GM18499 (cell line): ENCODE data around the gene TENM4.

ENCODE experiments used
- ATAC-seq: cut with Tn5 transposase; IDR thresholded peaks from one replicate; pipeline ENCODE4 v1.9.1; 2021; ENCODE audit warnings: moderate number of reproducible peaks; ENCODE audit not compliant: insufficient read depth, unreplicated experiment

Gene TENM4

GRCh38 chr11:78821371-78822306 is 619.2 kb downstream of the TENM4 start:
- no peak for ATAC-seq

- no peak for ATAC-seq
Observed at GRCh38 chr11:78820741-78821140, 620.1 kb downstream of the TENM4 start.

DNA sequence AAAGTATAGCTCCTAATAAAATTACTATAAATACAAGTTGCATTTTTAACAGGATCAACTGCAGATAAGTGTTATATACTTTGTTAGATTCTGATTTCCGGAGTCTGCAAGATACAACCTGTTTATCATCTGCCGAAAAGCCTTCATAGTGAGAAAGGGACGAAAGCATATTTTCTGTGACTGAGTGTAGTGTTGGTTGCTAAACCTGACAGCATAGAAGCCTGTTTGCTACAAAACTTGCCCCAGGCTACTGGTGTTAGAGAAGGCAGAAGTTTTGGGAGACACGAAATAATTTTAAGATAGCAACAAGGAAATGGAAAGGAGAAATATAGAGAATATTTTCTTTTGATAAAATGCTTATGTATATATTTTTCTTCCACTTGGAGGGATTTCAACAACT is 622.6 kb downstream of the TENM4 start:
- no peak for ATAC-seq

GRCh38 chr11:78815831-78816230 is 625.0 kb downstream of the TENM4 start:
- ATAC-seq: no peak

GRCh38 chr11:78812513-78813293 is 628.1 kb downstream of the TENM4 start:
- no peak for ATAC-seq

DNA sequence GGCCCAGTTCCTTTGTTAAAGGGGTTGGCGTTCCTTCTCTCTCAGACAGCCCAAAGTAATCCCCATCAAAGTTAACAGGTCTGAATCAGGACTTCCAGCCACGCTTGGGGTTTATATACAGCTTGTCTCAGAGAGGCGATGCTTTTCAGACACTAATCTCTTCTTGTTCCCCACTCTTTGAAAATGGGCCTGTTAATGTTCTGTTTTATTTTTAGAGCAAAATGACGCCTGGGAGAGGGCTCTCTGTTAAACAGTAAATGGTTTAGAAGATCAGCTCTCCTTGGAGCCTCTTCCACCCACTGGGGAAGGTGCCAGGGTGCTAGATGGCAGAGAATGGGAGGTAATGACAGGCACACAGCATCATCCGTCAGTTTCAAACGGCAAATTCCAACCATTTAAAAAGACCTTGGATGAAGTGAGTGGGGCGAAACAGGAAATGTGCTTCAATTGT is 630.2 kb downstream of the TENM4 start:
- ATAC-seq: no peak

- ATAC-seq: no peak
Observed at GRCh38 chr11:78809931-78810541, 630.8 kb downstream of the TENM4 start.

- ATAC-seq: no peak
Observed at GRCh38 chr11:78808923-78809322, 631.9 kb downstream of the TENM4 start.

DNA sequence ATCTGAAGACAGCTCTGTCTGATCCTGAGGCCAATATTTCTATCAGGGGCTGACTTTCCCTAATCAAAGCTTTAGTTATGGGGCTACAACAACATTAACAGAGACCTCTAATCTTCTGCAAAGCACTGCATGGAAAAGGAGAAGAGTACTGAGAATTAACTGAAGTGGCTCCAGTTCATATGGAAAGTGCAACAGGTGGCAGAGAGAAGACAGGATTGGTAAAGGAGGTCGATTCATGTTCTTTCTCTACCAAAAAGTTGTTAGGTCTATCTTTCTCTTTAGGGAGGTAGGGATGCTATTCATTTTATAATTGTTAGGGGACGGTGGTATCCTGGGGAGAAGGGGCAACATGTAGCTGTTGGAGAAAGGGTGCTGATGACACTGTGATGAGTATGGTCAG is 633.5 kb downstream of the TENM4 start:
- no peak for ATAC-seq

- ATAC-seq: no peak
Observed at GRCh38 chr11:78806214-78807004, 634.4 kb downstream of the TENM4 start.

GRCh38 chr11:78804991-78805390 is 635.8 kb downstream of the TENM4 start:
- no peak for ATAC-seq

- no peak for ATAC-seq
Observed at GRCh38 chr11:78803995-78804394, 636.8 kb downstream of the TENM4 start.

- ATAC-seq: no peak
Observed at GRCh38 chr11:78802058-78802761, 638.6 kb downstream of the TENM4 start.

DNA sequence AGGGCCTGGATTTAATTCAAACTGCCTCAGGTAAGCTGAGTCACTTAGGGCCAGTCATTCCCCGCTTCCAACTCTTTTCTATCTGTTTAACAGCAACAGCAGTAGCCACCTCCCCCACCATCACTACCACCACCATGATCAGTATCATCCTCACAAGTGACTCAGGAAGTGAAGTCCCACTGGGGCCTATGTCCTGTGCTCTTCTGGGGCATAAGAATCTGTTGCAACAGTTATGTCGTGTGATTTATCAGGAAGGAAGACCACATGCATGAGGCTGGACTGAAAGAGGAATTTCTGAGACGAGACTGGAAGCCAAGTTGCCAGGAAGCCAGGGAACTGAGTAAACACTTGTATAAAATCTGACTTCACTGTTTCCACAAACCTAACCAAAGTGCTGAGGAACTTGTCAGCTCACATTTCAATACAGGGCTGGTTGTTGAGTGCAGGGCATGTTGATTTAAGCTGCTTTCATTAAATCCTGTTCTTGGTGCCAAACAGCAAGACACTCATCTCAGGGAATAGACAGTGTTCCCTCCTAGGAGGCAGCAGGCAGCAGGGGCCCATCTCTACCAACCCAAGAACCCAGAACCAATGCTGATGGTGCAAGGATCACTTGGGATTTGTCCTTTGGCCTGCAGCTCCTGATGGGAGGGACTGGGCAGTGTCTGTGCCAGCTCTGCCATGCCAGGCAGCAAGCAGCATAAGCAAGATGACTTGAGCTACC is 639.5 kb downstream of the TENM4 start:
- no peak for ATAC-seq

DNA sequence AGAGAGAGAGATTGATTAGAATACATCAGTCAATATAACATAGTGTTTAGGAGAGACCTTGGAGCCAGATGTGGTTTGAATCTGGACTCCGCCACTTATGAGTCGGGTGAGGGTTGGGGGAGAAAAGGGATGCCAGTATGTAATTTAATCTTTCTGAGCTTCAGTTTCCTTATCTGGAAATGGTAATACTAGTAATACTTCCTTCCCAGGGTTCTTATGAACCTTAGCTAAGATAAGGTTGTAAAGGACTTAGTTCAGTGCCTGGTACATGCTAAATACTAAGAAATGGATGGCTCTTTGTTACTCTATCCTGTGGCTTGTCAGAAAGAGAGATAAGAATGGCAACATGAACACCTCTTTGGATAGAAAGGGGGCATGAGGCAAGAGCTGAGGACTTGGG is 640.1 kb downstream of the TENM4 start:
- ATAC-seq: no peak

DNA sequence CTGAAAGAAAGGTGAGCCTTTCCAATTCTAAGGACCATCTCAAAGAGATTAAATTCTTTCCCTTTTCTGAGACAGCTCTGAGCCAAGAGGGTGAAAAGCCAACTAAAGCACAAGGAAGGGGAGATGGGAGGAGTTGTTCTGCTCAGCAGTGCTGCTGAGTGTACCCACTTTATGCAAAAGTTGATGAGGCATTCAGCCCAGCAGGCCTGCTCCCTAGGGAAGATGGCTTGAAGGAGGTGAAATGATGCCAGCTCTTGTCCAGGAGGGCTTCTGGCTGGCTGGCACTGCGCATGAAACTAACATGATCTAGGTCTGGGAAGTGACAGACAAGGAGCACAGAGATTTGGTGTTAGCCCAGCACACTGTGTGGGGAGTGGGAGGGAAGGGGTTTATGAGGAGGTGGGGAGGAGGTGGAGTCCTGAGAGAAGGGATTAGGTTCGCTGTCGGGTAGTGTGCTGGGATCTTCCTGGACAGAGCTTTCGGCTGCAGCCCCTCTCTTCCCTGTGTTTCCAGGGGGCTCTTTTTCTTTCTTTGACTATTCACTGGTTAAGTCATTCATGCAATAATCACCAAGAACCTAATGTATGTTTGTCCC is 640.6 kb downstream of the TENM4 start:
- ATAC-seq: no peak

DNA sequence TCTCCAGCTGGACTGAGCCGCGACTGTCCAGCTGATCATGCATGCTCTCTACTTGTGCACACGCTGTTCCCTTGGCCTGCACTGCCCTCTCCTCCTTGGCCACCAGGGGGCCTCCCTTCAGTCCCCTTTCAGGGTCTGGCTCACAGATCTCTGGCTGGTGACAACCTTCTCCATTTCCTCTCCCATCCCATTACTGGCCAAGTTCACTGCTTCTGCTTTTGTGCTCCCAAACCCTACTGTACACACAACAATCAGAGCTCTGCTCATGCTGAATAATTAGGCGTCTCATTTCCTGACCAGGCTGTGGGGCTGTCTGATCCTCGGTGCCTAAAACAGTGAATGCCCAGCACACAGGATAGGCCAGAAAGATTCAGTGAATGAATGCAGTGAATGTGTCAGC is 642.2 kb downstream of the TENM4 start:
- peak; percentile 82 for ATAC-seq

GRCh38 chr11:78797559-78797958 is 643.3 kb downstream of the TENM4 start:
- no peak for ATAC-seq
